Lung (tissue), 12 donors: ENCODE data around the gene CEBPA. TPM values are rescaled to one million over a fixed set of nuclear protein-coding genes. Genes with fewer than 3 reads are reported as not detected.

Experiments
- ATAC-seq: fragments of 200-7000 bp; cut with Tn5 transposase; one replicate; pipeline ENCODE4 v1.9.1; 2020; ENCODE audit warnings: moderate number of reproducible peaks; ENCODE audit not compliant: insufficient read depth, low FRiP score
- DNase-seq, 3 donors: peaks; one replicate each; pipeline ENCODE4 v3.0.0-alpha.2; 2013 to 2017
- H3K27ac ChIP-seq, 2 donors: one replicate each; pipeline ENCODE4 v1.5.1; 2013; ENCODE audit warnings: mild to moderate bottlenecking in 2 of 2, moderate library complexity in 2 of 2, control low read depth in 1 of 2, inconsistent platforms in 1 of 2, low read depth in 1 of 2, low read length in 1 of 2
- H3K27me3 ChIP-seq, 3 donors: one replicate each; pipeline ENCODE4 v1.5.1; 2013; ENCODE audit warnings: low read length in 2 of 3; ENCODE audit not compliant: control insufficient read depth in 3 of 3, insufficient read depth in 3 of 3
- H3K36me3 ChIP-seq, 4 donors: one replicate each; pipeline ENCODE4 v1.5.1; 2013; ENCODE audit warnings: low read length in 4 of 4, mild to moderate bottlenecking in 1 of 4, moderate library complexity in 1 of 4; ENCODE audit not compliant: control insufficient read depth in 4 of 4, insufficient read depth in 4 of 4
- H3K4me1 ChIP-seq, 5 donors: one replicate each; pipeline ENCODE4 v1.5.1; 2013; ENCODE audit warnings: low read length in 5 of 5, mild to moderate bottlenecking in 2 of 5, moderate library complexity in 1 of 5; ENCODE audit not compliant: control insufficient read depth in 5 of 5, insufficient read depth in 5 of 5
- H3K4me3 ChIP-seq: one replicate; pipeline ENCODE4 v1.5.1; 2013; ENCODE audit warnings: mild to moderate bottlenecking, control low read depth, moderate library complexity
- H3K9ac ChIP-seq, 2 donors: one replicate each; pipeline ENCODE4 v1.5.1; 2013; ENCODE audit warnings: low read length in 2 of 2, control low read depth in 1 of 2; ENCODE audit not compliant: insufficient read depth in 1 of 2
- H3K9me3 ChIP-seq, 4 donors: one replicate each; pipeline ENCODE4 v1.5.1; 2013; ENCODE audit warnings: low read length in 3 of 4, mild to moderate bottlenecking in 1 of 4, moderate library complexity in 1 of 4; ENCODE audit not compliant: control insufficient read depth in 4 of 4, insufficient read depth in 3 of 4
- CTCF ChIP-seq: IDR thresholded peaks from 2 replicates; pipeline ENCODE4 v1.5.1; 2012; ENCODE audit warnings: mild to moderate bottlenecking; ENCODE audit errors: control extremely low read depth, extremely low read depth
- WGBS, 2 donors: extraction: QIAGEN DNeasy Blood & Tissue Kit; methylation state at CpG; one replicate each; pipeline ENCODE4 v1.1.7; 2013; 5-methylcytosine and 5-hydroxymethylcytosine counted together
- polyA plus RNA-seq, 2 donors: library from polyadenylated mRNA; stranded (reverse); fragments of 200-250 nt; gene quantifications; one replicate each; pipeline ENCODE4 v1.2.1, GENCODE V29; 2013
- total RNA-seq, 2 donors: library from RNA; depleted of rRNA in 1 of 2; stranded (reverse); fragments of >200 nt in 1 of 2; gene quantifications; one replicate each; pipeline ENCODE4 v1.2.1, GENCODE V29; 2014 to 2021
- donor health status: control.
- donor health status: control.
- donor health status: Bipolar disorder and iron deficiency.
- donor health status: healthy.
- donor health status: DM: yes; HTN: yes; CAD: no.

Gene CEBPA
- total and polyA plus RNA-seq, 4 donors, result 20.4 to 93.8 (median 61.2) TPM

DNA sequence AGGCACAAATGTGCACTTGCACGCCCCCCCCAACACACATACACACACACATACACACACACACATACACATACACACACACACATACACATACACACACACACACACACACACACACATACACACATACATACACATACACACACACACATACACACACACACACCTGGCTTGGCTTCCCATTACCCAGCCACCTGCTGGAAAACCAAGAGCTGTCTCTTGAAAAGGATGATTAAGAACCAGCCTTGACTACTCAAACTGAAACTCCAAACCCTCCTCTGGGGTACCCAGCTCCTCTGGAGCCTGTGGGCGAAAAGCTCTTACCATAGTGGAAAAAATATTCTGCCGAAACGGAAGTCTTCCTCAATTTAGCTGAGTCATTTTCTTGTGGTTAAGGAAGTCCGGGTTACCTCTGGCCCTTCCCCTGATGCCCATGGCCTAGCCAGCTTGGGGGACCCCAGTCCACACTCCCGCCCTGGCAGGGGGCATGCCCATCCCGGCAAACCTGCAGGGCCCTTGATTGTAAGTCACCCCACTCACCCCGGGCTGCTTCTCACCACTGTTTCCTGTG lies 21.9 kb downstream of the CEBPA start:
- no peak for ATAC-seq
- WGBS, 2 donors, result 34 to 63% methylated on average over 8 of the region's 8 CpGs
- H3K9ac ChIP-seq, result no peak overlapping the region

DNA sequence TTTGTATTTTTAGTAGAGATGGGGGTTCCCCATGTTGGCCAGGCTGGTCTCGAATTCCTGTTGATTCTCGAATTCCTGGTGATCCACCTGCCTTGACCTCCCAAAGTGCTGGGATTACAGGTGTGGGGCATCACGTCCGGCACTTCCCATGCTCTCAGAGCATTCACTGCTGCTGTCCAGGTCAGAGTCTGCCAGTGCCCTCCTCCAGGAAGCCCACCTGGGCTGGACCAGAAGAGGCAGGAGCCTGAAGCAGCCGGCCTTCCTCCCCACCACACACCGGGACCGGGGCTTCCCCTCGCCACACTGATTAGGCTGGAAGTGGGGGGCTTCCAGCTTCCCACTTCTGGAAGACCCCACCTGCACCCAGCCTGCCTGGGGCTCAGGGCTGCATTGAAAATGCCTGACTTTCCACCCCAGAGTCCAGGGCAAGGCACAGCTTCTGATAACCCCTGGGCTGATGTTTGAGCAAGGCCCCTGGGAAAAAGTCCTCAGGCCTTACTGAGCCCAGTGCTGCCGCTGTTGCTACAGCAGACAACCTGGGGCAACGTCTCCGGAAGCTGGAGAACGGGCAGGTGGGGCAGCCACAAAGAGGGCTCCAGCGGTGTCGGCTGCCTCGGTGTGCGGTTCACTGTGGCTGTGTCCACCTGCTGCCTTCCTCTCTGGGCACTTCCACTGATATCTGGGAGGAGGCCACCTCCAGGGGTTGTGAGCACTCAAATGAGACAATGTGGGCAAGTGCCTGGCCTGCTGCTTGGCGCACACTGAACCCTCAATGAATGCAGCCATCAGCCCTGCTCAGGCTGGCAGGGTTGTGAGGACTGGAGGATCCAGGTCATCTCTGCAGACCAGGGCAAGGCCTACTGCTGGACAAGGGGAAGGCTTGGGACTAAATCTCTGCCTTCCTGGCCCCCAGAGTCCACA lies 22.6 kb downstream of the CEBPA start:
- no peak for DNase-seq
- WGBS, 2 donors, result 76% methylated on average over 17 of the region's 17 CpGs

More for the DNA sequence above, 21.9 kb downstream of the CEBPA start:
- Histone ChIP-seq H3K27me3 (no peaks in the 10 kb centered on the region), H3K9me3 (no peaks in the 10 kb centered on the region), H3K36me3 (no peaks in the 10 kb centered on the region), H3K4me1 (peaks cover 0 to 14% (median 0%) of the 10 kb centered on the region in 5 donors), H3K27ac (no peak overlapping the region), H3K4me3 (no peak overlapping the region)
- no peak for DNase-seq
- no peak for TF ChIP-seq CTCF

DNA sequence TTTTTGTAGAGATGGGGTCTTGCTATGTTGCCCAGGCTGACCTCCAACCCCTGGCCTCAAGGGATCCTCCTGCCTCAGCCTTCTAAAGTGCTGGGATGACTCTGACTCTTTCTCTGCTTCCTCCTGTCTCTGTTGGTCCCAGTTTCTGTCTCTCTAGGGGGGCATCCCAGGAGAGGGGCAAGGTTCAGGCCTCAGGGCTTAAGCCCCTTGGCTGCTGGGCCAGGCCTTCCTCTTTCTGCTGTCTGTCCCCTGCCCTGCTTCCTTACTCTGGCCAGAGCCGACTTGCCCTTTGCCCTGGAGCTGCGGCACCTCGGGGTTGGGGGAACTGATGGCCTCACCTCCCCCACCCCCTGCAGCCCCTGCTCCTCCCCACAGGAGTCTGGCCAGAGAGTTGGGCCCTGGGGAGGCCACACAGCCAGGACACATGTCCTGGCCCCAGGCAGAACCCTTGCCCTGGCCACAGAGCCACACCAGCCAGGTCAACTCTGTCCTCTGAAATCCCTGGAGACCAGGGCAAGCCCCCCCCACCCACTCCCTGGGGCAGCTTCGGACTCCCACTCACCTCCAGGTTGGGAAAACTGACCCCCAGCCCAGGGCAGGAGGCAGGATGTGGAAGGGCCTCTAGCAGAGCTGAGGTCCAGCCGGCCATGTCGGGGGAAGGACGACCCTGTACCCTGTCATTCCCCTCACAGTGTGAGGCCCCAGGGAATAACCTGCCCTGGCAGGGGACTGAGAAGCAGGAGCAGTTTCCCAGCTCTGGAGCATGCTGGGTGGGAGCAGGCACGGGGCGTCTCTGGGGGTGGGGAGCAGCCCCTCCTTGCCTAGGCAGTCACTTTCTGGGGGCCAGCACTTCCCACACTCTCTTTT lies 23.7 kb downstream of the CEBPA start:
- Histone ChIP-seq H3K36me3 (no peaks in the 10 kb centered on the region), H3K4me1 (peaks cover 0 to 19% (median 5%) of the 10 kb centered on the region in 5 donors), H3K9ac (no peak overlapping the region), H3K9me3 (peaks cover 0 to 3% (median 0%) of the 10 kb centered on the region in 4 donors), H3K27me3 (no peaks in the 10 kb centered on the region), H3K4me3 (no peak overlapping the region), H3K27ac (peak overlapping the region in 1 of 2 donors; percentile 33)
- no peak for DNase-seq
- TF ChIP-seq CTCF, result no peak
- ATAC-seq, result no peak
- WGBS, 2 donors, result 62 to 66% methylated on average over 9 of the region's 9 CpGs

More for the DNA sequence above, 22.6 kb downstream of the CEBPA start:
- Histone ChIP-seq H3K27ac (no peak overlapping the region), H3K36me3 (no peaks in the 10 kb centered on the region), H3K9me3 (no peaks in the 10 kb centered on the region), H3K27me3 (no peaks in the 10 kb centered on the region), H3K4me1 (peaks cover 0 to 15% (median 0%) of the 10 kb centered on the region in 5 donors), H3K9ac (no peak overlapping the region), H3K4me3 (no peak overlapping the region)
- no peak for TF ChIP-seq CTCF
- ATAC-seq, result no peak
